ENCODE data around the gene CT47C1.

- TF ChIP-seq CTCF (IDR thresholded peaks at IDR 0.05), result no peak
- no peak for TF ChIP-seq POLR2A (IDR thresholded peaks at IDR 0.05)
Measured at GRCh38 chrX:119071381-119071780, 1.4 kb upstream of the CT47C1 start.

All from uterus (tissue), 2 donors.